Parathyroid adenoma (tissue), 2 donors: Measurements from ENCODE around the gene TMEM258.

Experiments used
- H2AFZ ChIP-seq: fragments of 300-600 bp; sonication (generic); one replicate; pipeline ENCODE4 v1.7.0; 2017; ENCODE audit warnings: antibody characterized with exemption, mild to moderate bottlenecking
- H3K27ac ChIP-seq: fragments of 300-600 bp; sonication (generic); one replicate; pipeline ENCODE4 v1.7.0; 2017
- H3K27me3 ChIP-seq: fragments of 300-600 bp; sonication (generic); one replicate; pipeline ENCODE4 v1.7.0; 2017; ENCODE audit warnings: low read length; ENCODE audit not compliant: control insufficient read depth, insufficient read depth
- H3K36me3 ChIP-seq: fragments of 300-600 bp; sonication (generic); one replicate; pipeline ENCODE4 v1.7.0; 2017; ENCODE audit warnings: low read length; ENCODE audit not compliant: control insufficient read depth, insufficient read depth
- H3K4me1 ChIP-seq: fragments of 300-600 bp; sonication (generic); one replicate; pipeline ENCODE4 v1.7.0; 2017; ENCODE audit warnings: control low read depth
- H3K4me2 ChIP-seq: fragments of 300-600 bp; sonication (generic); one replicate; pipeline ENCODE4 v1.7.0; 2017; ENCODE audit warnings: low read length
- H3K4me3 ChIP-seq: fragments of 300-600 bp; sonication (generic); one replicate; pipeline ENCODE4 v1.7.0; 2017; ENCODE audit warnings: low read depth, low read length
- H3K79me2 ChIP-seq: fragments of 300-600 bp; sonication (generic); one replicate; pipeline ENCODE4 v1.7.0; 2017; ENCODE audit warnings: control low read depth
- H3K9ac ChIP-seq: fragments of 300-600 bp; sonication (generic); one replicate; pipeline ENCODE4 v1.7.0; 2017; ENCODE audit warnings: mild to moderate bottlenecking
- H3K9me3 ChIP-seq: fragments of 300-600 bp; sonication (generic); one replicate; pipeline ENCODE4 v1.7.0; 2017; ENCODE audit warnings: low read length; ENCODE audit not compliant: control insufficient read depth
- TF ChIP-seq, protein P1 (sequence below): fragments of 300-600 bp; sonication (generic); IDR thresholded peaks from one replicate; pipeline ENCODE4 v1.7.0; 2017; ENCODE audit warnings: antibody characterized with exemption, mild to moderate bottlenecking
- donor health status: primary hyperparathyroidism.

The TMEM258 gene

DNA sequence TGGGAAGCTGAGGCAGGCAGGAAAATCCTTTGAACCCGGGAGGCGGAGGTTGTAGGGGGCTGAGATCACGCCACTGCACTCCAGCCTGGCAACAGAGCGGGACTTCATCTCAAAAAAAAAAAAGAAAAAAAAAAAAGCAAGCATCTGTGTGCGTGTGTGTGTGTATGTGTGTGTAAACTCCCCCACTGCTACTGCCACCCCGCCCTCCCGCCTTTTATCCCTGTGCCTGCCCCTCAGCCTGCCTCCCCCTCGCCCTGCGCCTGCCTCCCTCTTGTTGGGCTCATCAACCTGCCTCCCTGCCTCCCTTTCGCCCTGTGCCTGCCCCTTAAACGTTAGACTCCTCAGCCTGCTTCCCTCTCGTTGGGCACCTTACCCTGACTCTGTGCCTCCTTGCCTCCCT lies 18.0 kb downstream of the TMEM258 start:
- Histone ChIP-seq H3K4me2 (no peak overlapping the region), H3K9me3 (no peaks in the 10 kb centered on the region), H2AFZ (no peak overlapping the region), H3K79me2 (no peaks in the 10 kb centered on the region), H3K4me3 (no peak overlapping the region), H3K27me3 (no peaks in the 10 kb centered on the region), H3K36me3 (no peaks in the 10 kb centered on the region), H3K9ac (no peak overlapping the region), H3K27ac (no peak overlapping the region), H3K4me1 (no peaks in the 10 kb centered on the region)
- TF ChIP-seq, protein P1, sequence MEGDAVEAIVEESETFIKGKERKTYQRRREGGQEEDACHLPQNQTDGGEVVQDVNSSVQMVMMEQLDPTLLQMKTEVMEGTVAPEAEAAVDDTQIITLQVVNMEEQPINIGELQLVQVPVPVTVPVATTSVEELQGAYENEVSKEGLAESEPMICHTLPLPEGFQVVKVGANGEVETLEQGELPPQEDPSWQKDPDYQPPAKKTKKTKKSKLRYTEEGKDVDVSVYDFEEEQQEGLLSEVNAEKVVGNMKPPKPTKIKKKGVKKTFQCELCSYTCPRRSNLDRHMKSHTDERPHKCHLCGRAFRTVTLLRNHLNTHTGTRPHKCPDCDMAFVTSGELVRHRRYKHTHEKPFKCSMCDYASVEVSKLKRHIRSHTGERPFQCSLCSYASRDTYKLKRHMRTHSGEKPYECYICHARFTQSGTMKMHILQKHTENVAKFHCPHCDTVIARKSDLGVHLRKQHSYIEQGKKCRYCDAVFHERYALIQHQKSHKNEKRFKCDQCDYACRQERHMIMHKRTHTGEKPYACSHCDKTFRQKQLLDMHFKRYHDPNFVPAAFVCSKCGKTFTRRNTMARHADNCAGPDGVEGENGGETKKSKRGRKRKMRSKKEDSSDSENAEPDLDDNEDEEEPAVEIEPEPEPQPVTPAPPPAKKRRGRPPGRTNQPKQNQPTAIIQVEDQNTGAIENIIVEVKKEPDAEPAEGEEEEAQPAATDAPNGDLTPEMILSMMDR = no peak

DNA sequence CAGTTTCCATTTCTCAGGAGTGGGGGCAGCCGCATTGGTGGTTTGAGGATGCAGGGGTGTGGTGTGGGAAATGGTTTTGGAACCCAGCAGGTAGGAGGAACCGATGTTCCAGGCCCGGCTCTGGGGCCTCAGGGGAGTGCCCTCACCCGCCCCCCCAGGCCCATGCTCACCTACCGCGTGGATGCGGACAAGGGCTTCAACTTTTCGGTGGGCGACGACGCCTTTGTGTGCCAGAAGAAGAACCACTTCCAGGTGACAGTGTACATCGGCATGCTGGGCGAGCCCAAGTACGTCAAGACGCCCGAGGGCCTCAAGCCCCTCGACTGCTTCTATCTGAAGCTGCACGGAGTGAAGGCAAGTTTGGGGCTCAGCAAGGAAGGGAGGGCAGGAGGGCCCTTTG lies 18.6 kb downstream of the TMEM258 start:
- Histone ChIP-seq H3K9me3 (no peaks in the 10 kb centered on the region), H3K4me2 (no peak overlapping the region), H2AFZ (no peak overlapping the region), H3K36me3 (no peaks in the 10 kb centered on the region), H3K4me3 (no peak overlapping the region), H3K4me1 (no peaks in the 10 kb centered on the region), H3K27me3 (no peaks in the 10 kb centered on the region), H3K27ac (no peak overlapping the region), H3K79me2 (no peaks in the 10 kb centered on the region), H3K9ac (no peak overlapping the region)
- TF ChIP-seq, protein P1 = no peak

- Histone ChIP-seq H3K9ac (no peak overlapping the region), H3K4me3 (no peak overlapping the region), H3K36me3 (no peaks in the 10 kb centered on the region), H3K27me3 (no peaks in the 10 kb centered on the region), H3K4me2 (no peak overlapping the region), H3K9me3 (no peaks in the 10 kb centered on the region), H2AFZ (no peak overlapping the region), H3K79me2 (no peaks in the 10 kb centered on the region), H3K27ac (no peak overlapping the region), H3K4me1 (no peaks in the 10 kb centered on the region)
- TF ChIP-seq, protein P1 = no peak
Measured at GRCh38 chr11:61773356-61773755, 19.0 kb downstream of the TMEM258 start.

- H3K4me3 ChIP-seq = no peak overlapping the region
- H3K79me2 ChIP-seq = no peaks in the 10 kb centered on the region
- H3K9me3 ChIP-seq = no peaks in the 10 kb centered on the region
- H3K27ac ChIP-seq = no peak overlapping the region
- no peaks in the 10 kb centered on the region for H3K4me1 ChIP-seq
- H2AFZ ChIP-seq = no peak overlapping the region
- H3K36me3 ChIP-seq = no peaks in the 10 kb centered on the region
- H3K27me3 ChIP-seq = no peaks in the 10 kb centered on the region
- H3K9ac ChIP-seq = no peak overlapping the region
- H3K4me2 ChIP-seq = no peak overlapping the region
- TF ChIP-seq, protein P1 = no peak
Measured at GRCh38 chr11:61771985-61772455, 20.4 kb downstream of the TMEM258 start.

- Histone ChIP-seq H3K36me3 (no peaks in the 10 kb centered on the region), H3K4me2 (no peak overlapping the region), H2AFZ (no peak overlapping the region), H3K9ac (no peak overlapping the region), H3K27me3 (no peaks in the 10 kb centered on the region), H3K4me3 (no peak overlapping the region), H3K79me2 (no peaks in the 10 kb centered on the region), H3K27ac (no peak overlapping the region), H3K4me1 (no peaks in the 10 kb centered on the region), H3K9me3 (no peaks in the 10 kb centered on the region)
- TF ChIP-seq, protein P1 = no peak
Measured at GRCh38 chr11:61771195-61771894, 21.1 kb downstream of the TMEM258 start.
